Suprapubic skin (tissue), 4 donors: ENCODE measurements around the gene IQUB.

Source experiments
- CTCF ChIP-seq, 2 donors: fragments of 200-600 bp in 1 of 2; fragments of 450-650 bp in 1 of 2; sonication (generic) in 1 of 2; IDR thresholded peaks; one replicate each; pipeline ENCODE4 v1.5.1; 2016 to 2019; ENCODE audit warnings: antibody characterized with exemption in 2 of 2, mild to moderate bottlenecking in 1 of 2, moderate library complexity in 1 of 2
- POLR2A ChIP-seq, 2 donors: fragments of 450-650 bp; IDR thresholded peaks; one replicate each; pipeline ENCODE4 v1.6.1; 2017; ENCODE audit warnings: antibody characterized with exemption in 2 of 2, mild to moderate bottlenecking in 2 of 2, moderate library complexity in 2 of 2
- POLR2AphosphoS5 ChIP-seq, 3 donors: sonication (generic); formaldehyde crosslinking; IDR thresholded peaks; one replicate each; pipeline ENCODE4 v1.6.1; 2017; ENCODE audit warnings: antibody characterized with exemption in 3 of 3

DNA sequence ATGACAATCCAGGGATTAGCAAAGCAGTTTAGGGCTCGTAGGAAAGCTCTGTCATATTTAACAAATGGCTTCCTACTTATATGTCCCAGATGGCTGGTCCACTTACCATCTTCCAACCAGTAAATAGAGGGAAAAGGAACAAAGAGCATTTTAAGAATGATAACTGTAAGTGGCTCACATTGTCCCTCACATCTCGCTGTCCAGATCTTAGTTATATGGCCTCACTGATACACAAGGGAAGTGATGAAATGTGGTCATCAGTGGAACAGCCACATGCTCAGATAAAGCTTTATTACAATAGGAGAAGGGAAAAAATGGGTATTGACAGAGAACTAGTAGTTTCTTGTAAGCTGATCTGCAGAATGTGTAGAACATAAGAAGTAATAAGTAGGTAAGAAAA lies 35.8 kb downstream of the IQUB start:
- TF ChIP-seq CTCF (IDR thresholded peaks at IDR 0.05) (no peak), POLR2A (IDR thresholded peaks at IDR 0.05) (no peak), POLR2AphosphoS5 (IDR thresholded peaks at IDR 0.05) (no peak)
